ENCODE measurements around the gene ANXA5.

Gene ANXA5

GRCh38 chr4:121711263-121712000 lies 14.7 kb upstream of the ANXA5 start:
- no peak for DNase-seq

GRCh38 chr4:121709766-121710405 lies 13.1 kb upstream of the ANXA5 start:
- no peak for DNase-seq

- no peak for DNase-seq
Observed at GRCh38 chr4:121707344-121707743, 10.6 kb upstream of the ANXA5 start.

GRCh38 chr4:121706595-121707021 lies 9.8 kb upstream of the ANXA5 start:
- DNase-seq, result no peak

GRCh38 chr4:121705521-121705920 lies 8.7 kb upstream of the ANXA5 start:
- no peak for DNase-seq

GRCh38 chr4:121702136-121702535 lies 5.4 kb upstream of the ANXA5 start:
- no peak for DNase-seq

- no peak for DNase-seq
Observed at GRCh38 chr4:121701263-121701662, 4.5 kb upstream of the ANXA5 start.

GRCh38 chr4:121698236-121698671 lies 1.5 kb upstream of the ANXA5 start:
- no peak for DNase-seq

- DNase-seq, result no peak
Observed at GRCh38 chr4:121697564-121697963, 784 bp upstream of the ANXA5 start.

GRCh38 chr4:121696170-121696580 lies 605 bp downstream of the ANXA5 start:
- no peak for DNase-seq

- DNase-seq, result no peak
Observed at GRCh38 chr4:121693886-121694285, 2.9 kb downstream of the ANXA5 start.

GRCh38 chr4:121693450-121693849 lies 3.3 kb downstream of the ANXA5 start:
- DNase-seq, result no peak

GRCh38 chr4:121692261-121692660 lies 4.5 kb downstream of the ANXA5 start:
- no peak for DNase-seq

- DNase-seq, result no peak
Observed at GRCh38 chr4:121690001-121690400, 6.8 kb downstream of the ANXA5 start.

- no peak for DNase-seq
Observed at GRCh38 chr4:121688701-121689100, 8.1 kb downstream of the ANXA5 start.

- DNase-seq, result no peak
Observed at GRCh38 chr4:121688261-121688660, 8.5 kb downstream of the ANXA5 start.

GRCh38 chr4:121686255-121686654 lies 10.5 kb downstream of the ANXA5 start:
- DNase-seq, result no peak

GRCh38 chr4:121685257-121685656 lies 11.5 kb downstream of the ANXA5 start:
- DNase-seq, result no peak

- no peak for DNase-seq
Observed at GRCh38 chr4:121684561-121684960, 12.2 kb downstream of the ANXA5 start.

GRCh38 chr4:121684016-121684415 lies 12.8 kb downstream of the ANXA5 start:
- no peak for DNase-seq

GRCh38 chr4:121680571-121680970 lies 16.2 kb downstream of the ANXA5 start:
- no peak for DNase-seq

GRCh38 chr4:121679951-121680350 lies 16.8 kb downstream of the ANXA5 start:
- DNase-seq, result no peak

- DNase-seq, result no peak
Observed at GRCh38 chr4:121679267-121679666, 17.5 kb downstream of the ANXA5 start.

GRCh38 chr4:121677524-121677923 lies 19.3 kb downstream of the ANXA5 start:
- no peak for DNase-seq

All from AML-193 (cell line).